GM19372 (cell line): Measurements from ENCODE around the gene HSDL1.
"Not testable (repeated sequence)": the region's sequence is repeated elsewhere in the genome, so short reads cannot be mapped to it uniquely, and the experiment has no call there.

Experiments
- ATAC-seq: cut with Tn5 transposase; IDR thresholded peaks from one replicate; pipeline ENCODE4 v1.9.1; 2021; ENCODE audit warnings: mild to moderate bottlenecking, low read depth, moderate library complexity; ENCODE audit not compliant: unreplicated experiment

Gene HSDL1

DNA sequence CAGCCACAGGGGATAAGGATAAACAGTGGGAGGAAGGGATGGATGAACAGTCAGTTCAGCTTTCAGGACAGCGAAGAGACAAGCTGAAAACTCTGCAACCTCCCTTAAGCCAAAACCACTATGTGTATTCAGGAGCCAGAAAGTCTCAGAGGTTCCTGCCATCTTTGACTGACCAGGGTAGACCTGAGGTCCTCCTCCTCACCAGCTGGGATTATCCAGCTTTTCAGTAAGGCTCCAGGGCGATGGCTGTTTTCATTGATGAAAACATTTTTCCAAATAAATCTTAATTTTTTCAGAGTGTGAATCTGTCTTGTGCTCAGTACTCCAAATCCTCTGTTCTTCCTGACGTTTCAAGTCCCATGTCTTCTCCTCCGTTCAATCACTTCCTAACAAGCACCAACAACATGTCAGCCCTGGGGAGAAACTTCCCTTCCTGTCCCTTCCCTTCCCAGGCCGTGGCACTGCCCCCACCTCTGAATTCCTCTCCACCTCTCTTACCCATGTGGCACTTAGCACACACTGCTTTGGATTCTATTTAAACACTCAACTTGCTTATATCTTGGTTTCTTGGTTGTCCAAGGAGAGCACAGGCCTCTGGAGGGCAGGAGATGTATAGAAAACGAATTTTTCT lies 5.2 kb downstream of the HSDL1 start:
- ATAC-seq = no peak

DNA sequence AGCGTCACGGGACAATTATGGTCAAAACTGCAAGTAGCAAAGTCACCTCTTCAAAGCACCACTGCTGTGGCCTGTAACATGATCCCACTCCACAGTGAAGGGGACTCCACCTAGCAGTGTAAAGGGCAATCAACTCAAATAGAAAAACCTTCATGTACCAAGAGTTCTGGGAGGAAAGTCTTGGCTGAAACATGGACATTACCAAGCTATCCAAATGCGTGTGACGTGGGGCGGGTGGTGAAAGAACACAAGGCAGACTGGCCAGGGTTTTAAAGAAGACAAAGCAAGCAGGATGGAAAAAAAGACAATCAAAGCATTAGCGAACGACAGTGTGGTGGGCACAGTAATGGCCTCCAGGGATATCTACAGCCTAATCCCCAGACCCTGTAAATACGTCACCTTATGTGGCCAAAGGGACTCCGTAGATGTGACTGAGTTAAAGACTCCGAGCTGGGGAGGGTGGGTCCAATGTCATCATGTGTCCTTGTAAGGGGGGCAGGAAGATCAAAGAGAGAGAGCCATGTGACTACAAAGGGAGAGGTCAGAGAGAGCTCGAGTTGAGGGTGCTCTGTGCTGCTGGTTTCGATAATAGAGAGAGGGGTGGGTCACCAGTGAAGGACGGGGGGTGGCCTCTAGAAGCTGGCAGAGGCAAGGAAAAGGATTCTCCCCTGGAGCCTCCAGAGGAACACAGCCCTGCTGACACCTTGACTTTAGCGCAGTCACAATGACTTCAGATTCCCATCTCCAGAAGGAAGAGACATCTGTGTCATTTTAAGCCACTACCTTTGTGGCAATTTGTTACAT lies 6.0 kb downstream of the HSDL1 start:
- peak; percentile 96 for ATAC-seq

DNA sequence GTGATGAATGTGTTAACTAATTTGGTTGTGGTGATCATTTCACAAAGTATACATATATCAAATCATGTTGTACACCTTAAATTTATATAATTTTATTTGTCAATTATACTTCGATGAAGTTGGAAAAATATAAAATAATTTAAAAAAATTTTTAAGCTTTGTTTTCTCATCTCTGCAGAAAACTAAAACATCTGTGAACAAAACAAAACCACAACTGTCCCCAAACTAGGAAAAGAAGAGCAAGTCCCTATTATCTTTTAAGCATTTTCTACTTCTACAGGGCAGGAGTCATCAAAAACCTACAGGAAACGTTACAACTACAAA lies 6.5 kb downstream of the HSDL1 start:
- ATAC-seq = no peak

DNA sequence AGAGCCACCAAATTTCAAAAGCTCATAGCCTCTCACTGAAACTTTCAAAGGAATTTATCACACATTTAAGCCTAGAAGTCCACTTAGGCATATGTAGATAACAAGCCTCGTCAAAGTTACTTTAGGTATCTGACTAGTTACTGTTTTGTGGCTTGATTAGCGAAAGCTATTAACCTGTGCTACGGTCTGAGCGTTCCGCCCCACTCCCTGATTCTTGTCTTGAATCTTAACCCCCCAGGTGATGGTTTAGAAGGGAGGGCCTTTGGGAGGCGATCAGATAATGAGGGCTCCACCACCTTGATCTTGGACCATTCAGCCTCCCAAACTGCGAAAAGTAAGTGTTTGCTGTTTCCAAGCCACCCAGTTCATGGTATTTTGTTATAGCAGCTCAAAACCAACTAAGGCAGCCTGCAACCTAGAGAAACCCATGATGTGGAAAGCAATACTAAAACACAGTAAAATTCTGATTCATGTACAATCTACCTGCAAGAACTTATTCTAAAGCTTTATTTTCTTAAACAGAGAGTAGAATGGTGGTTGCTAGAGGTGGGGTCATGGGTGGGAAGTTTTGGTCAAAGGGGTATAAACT lies 7.1 kb downstream of the HSDL1 start:
- no peak for ATAC-seq

DNA sequence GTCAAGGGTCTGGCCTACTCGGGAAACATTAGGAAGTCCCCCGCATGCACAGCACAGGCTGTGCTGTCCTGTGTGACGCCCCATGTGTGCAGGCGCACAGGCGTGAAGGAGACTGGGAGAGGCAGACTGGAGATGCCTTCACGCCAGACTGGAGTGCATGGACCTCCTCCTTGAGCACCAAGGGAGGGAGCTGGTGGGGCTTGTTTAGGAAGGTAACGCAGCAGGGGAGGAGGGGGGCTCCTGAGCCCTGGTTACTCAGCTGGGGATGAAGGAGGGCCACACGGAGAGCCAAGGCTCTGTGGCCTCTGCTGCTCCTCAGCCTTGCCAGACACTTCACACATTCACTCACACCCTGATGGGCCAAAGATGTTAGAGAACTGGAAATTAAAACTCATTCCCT lies 7.7 kb downstream of the HSDL1 start:
- no peak for ATAC-seq

DNA sequence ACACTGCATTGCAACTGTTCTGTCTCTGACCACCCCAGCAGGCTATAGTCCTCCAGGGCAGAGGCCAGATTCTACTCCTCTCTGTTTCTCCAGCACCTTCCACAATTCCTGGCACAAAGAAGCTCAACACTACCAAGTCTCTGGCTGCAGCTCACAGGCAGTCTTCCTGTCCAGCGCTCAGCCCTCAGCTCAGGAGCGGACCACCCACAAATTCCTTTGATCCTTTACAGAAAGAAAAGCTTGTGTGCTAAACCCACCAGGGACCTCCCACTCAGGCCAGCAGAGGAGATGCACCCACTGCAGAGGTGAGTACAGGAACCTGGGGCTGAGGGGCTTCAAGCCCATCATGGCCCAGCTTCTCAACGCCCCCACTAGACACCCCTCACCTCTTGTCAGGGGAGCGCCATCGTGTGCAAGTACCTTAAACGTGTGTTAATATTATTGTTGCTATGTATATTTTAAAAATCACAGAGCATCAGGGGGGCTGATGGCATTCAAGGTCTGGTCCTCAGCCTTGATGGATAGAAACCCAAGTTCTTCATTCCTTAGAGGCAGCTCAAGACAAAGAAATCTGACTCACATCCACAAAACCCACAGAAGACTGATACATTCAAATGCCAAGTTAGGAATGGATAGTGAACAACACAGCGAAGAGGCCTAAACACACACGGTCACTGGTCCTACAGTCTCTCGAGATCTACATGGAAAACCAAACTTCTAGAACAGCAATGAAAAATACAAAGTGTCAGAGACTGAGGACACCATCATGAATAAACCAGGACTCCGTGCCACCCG lies 8.4 kb downstream of the HSDL1 start:
- ATAC-seq = no peak

DNA sequence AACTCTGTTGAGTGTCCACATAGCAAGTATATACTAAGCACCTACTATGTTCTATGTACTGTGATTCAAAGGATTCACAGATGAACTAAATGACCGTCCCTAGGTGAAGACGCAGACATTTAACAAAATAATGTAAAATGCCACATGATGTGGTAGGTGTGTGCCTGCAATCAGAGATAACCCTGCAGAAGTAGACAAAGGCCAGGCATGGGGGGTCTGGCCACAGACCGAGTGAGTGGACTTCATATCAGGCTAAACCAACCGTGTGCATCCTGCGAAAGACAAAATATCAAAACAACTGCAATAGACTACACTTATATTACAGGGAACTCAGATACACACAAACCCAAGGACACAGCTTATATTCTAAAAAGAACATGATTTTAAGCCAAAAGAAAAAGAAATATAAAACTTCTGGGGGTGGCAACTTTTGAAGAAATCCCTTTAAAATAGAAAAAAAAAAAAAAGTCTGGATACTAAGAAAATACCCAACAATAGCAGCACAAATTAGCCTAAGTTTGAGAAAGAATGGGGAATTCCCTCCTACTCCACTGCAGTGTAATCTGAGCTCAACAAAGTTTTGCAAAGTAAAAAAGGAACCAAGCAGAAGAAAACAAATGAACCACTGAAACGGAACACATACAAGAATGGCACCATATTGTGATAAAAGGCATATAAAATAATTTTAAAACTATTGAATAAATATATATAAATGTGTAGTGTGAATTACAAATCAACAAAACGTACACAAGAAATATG lies 12.3 kb downstream of the HSDL1 start:
- no peak for ATAC-seq

DNA sequence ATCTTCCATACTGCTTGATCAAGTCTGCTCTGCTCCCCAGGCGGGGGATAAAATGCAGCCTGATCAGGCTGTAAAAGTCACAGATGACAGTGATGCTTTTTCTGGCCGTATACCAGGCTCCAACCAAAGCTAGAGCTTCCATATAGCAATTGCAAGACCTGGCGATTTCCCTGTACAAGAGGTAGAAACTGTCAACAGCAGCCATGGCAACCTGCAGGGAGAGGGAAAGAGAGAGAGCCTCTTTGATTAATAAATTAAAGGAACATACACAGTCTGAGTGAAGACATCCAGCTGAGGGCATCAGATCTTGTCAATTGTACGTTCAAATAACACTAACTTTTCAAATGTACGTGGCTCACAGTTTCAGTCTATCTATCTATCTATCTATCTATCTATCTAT lies 13.9 kb downstream of the HSDL1 start:
- no peak for ATAC-seq

DNA sequence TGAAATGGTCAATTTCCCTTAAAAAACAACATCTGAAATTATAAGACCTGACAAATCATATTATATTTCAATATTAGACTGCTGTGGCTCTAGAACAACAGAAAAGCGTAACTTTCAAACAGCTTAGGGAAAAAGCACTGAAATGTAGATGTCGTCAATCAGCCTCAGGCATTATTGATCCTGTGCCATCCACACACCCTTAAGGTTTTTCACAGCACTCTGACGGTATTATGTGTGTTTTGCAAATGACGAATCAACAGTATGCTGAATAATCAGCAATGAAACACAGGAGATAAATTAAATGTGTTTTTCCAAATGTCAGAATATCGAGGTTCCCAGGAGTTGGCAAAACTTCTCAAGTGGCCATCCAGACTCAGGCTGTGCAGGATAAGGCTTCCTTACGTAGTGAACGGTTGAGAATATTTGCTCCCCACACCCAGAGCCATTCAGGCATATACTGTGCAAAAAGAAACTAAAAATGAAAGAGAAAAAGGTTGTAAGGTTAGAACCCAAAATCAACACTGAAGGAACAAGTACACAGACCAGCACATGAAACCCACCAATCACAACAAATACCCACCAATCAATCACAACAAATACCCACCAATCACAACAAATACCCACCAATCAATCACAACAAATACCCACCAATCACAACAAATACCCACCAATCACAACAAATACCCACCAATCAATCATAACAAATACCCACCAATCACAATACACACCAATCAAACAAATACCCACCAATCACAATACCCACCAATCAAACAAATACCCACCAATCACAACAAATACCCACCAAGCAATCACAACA lies 20.5 kb downstream of the HSDL1 start:
- no peak for ATAC-seq

DNA sequence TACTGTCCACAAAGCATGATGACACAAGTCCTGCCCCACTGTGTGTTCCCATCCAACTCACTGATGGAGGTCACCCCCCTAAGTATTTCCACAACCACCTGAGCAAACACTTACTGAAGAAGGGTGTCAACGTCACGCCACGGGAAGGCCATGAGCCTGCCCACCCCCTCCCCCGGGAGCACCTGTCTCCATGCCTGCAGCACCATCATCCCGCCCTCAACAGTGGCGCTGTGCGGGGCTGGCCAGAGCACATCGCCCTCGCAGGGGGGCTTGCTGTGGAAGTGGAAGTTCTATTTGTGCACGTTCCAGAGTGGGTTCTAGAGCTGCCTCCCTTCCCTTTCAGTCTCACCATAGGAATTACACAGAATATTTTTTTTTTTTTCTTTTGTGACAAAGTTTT lies 24.0 kb downstream of the HSDL1 start:
- no peak for ATAC-seq

DNA sequence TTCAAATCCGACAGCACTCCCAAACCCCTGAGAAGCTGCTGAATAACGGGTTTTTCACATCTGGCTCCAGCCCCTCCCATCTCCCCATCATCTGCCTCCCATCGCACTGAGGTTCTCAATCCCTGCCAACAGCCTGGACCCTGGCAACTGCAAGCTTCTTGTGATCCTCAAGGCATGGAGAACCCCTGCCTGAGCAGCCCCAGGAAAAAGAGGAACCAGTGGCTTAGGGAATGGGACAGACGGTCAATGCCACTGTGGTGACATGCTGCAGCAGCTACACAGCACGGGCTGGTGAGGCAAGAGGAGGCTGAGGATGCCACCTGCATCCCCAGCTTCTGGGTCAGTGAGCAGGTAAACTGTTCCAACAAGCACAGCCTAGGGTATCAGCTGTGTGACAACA lies 25.0 kb downstream of the HSDL1 start:
- no peak for ATAC-seq

DNA sequence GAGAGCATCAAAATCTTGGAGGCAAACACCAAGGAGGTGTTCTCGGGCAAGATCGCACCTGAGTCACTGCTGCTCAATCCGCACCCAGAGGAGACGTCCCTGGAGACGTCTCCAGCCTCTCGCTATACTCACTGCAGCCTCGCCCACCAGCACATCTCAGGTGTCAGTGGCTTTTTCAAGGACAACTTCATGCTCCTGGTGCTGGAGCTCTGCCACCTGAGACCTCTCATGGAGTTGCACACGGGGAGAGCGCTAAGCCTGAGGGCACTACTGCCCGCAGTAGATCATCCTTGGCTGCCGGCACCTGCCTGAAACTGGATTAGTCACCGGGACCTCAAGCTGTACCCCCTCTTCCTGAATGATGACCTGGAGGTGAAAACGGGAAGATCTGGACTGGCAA lies 25.6 kb downstream of the HSDL1 start:
- no peak for ATAC-seq

DNA sequence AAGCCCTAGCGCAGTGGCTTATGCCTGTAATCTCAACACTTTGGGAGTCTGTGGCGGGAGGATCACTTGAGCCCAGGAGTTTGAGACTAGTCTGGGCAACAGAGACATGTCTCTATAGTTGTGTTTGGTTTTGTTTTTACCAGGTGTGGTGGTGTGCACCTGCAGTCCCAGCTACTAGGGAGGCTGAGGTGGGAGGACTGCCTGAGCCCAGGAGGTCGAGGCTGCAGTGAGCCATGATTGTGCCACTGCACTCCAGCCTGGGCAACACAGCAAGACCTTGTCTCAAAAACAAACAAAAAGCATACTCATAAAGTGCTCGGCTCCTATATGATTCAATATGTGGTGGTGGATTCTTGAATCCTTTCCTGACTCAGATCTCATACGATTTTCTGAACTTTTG lies 26.7 kb downstream of the HSDL1 start:
- ATAC-seq = not testable (repeated sequence)

DNA sequence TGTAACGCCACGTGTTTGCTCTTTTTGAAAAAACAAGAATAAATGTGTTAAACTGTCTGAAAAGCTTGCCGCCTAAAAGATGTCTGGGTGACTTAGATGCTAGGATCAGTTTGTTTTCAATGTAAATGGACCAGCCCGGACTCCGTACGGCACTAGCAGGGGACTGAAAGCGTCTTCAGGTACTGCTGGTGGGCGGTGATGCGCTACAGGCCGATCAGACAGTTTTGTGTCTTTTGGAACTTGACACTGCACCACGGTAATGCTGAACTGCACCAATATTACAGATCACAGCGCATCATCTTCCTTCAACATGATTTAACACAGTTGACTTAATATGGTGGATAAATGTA lies 27.5 kb downstream of the HSDL1 start:
- ATAC-seq = no peak

DNA sequence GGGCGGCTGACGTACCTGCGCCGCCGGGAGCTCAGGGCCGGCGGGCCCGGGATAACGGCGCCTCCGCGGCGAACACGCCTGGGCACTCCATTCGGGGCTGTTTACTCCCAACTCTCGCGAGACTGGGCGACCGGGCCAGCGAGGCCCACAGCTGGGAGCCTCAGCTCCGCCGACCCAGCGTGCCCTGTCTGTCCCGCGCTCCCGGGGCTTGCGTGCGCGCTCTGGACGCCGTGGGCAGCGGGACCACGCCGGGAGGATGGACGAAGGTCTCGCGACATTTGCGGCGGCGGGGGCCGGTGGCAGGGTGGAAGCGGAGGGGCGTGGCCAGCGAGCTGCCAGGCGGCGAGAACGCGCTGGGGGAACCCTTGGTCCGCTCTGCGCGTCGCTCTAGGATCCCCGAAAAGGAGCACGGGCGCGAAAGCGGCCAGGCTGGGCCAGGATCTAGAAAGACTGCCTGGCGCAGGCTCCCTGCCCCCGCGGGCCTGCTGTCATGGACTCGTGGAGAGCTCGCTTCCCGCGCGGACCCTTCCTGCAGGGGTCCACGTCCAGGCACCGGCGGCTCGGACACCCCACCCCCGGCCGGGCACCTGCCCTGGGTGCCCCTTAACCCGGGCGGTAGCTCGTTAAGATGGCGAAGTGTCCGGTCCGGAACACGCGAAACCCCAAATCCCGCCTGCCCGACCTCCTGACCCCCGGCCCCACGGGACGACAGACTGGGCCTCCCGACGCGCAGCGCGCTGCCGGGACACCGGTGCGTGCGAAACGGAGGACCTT lies 28.1 kb downstream of the HSDL1 start, which contains the start of gene MBTPS1:
Gene MBTPS1 (minus strand): TSS at position 223 of the 774 bp plus-strand sequence. CDS start 15,159 bp downstream, outside the sequence.
- peak; percentile 91 for ATAC-seq

DNA sequence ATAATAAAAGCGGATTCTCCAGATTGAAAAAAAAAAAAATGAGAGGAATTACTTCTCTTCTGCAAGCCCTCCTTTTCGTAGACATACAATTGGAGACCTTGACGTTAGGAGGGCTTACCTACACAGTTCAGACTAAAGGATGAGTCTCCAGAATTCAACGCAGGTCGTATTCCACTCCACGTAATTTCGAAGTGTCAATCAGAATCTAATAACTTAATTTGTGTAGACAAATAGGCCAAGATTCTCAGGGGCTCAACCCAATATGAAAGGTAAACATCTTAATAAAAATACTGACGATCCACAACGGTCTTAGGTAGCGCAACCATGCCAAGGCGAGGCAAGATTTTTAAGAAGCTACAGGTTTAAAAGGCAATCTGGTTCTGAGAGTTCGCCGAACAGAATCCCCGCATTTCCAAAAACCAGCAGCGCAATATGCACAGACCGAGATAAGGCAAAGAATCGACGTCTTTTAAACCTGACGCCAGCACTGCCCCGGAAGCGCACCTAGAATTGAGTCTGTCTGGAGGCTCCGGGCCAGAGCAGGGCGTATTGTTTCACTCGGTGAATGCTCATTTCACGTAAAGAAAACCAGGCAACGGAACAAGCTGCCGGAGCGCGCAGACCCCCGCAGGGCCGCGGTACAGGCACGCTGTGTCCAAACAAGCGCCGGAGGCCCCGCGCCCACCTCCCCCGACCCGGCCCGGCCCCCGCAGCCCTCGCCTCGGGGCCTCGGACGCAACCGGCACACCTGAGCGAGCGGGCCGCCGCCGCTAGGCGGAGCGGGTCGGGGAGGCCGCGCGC lies 28.9 kb downstream of the HSDL1 start:
- peak; percentile 24 for ATAC-seq

DNA sequence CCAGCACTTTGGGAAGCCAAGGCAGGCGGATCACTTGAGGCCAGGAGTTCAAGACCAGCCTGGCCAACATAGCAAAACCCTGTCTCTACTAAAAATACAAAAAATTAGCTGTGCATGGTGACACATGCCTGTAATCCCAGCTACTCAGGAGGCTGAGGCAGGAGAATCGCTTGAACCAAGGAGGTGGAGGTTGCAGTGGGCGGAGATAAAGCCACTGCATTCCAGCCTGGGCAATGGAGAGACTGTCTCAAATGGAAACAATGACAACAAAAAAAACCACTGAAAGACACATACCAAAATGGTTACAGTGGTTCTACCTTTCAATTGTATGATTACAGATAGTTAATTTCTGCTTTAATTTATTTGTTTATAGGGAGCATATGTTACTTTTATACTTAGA lies 33.0 kb downstream of the HSDL1 start:
- not testable (repeated sequence) for ATAC-seq

DNA sequence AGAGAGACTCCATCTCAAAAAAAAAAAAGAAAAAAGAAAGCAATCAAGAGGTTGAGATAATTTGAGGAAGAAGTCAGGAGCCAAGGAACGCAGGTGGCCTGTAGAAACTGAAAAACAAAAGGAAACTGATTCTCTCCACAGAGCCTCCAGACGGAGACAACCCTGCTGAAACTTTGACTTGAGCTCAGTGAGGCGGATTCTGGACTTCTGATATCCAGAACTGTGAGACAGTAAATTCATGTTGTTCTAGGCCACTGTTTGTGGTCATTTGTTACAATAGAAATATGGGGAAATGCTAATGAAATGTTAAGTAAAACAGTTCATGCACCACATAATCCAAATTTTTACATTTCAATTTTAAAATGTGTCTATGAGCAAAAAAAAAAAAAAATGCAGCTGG lies 33.5 kb downstream of the HSDL1 start:
- ATAC-seq = no peak
